CD4-positive, alpha-beta T cell (primary cell): Measurements from ENCODE around the gene NUB1. TPM values are rescaled to one million over a fixed set of nuclear protein-coding genes. Genes with fewer than 3 reads are reported as not detected.

ENCODE experiments used
- ATAC-seq: fragments of 200-7000 bp; cut with Tn5 transposase; one replicate; pipeline ENCODE4 v1.10.0; 2022; ENCODE audit warnings: mild to moderate bottlenecking; ENCODE audit not compliant: poor library complexity
- CTCF ChIA-PET: fragments of 350-600 bp; sonication (Branson Sonifier 250); formaldehyde crosslinking; loops from one replicate; lab custom pipeline; 2021; ENCODE audit warnings: antibody characterized with exemption, inconsistent platforms; lab: Charles Lee
- POLR2A ChIA-PET: fragments of 350-600 bp; sonication (Branson Sonifier 250); formaldehyde crosslinking; loops from one replicate; lab custom pipeline; 2021; ENCODE audit warnings: antibody characterized with exemption, inconsistent platforms; lab: Charles Lee
- DNase-seq, 14 experiments: peaks; one replicate each; pipeline ENCODE4 v3.0.0-alpha.2; 2013 to 2020; ENCODE audit warnings: mixed read lengths in 2 of 14
- H3K27ac ChIP-seq, 2 donors: one replicate each; pipeline versions ENCODE4 v1.5.1 to v1.7.0; 2013; ENCODE audit warnings: low read length in 2 of 2, low read depth in 1 of 2, mild to moderate bottlenecking in 1 of 2
- H3K27me3 ChIP-seq, 2 experiments: 1 replicate in 1 of 2; 2 replicates in 1 of 2; pipeline versions ENCODE4 v1.6.1 to v1.7.0; 2013; ENCODE audit warnings: low read length in 2 of 2, control low read depth in 1 of 2, mild to moderate bottlenecking in 1 of 2, moderate library complexity in 1 of 2; ENCODE audit not compliant: insufficient read depth in 2 of 2, control insufficient read depth in 1 of 2
- H3K36me3 ChIP-seq: one replicate; pipeline ENCODE4 v1.6.1; 2013; ENCODE audit warnings: low read length, control low read depth; ENCODE audit not compliant: insufficient read depth
- H3K4me1 ChIP-seq: one replicate; pipeline ENCODE4 v1.6.1; 2013; ENCODE audit warnings: low read length, control low read depth; ENCODE audit not compliant: insufficient read depth
- H3K4me3 ChIP-seq: one replicate; pipeline ENCODE4 v1.5.1; 2013; ENCODE audit warnings: mild to moderate bottlenecking, low read length, moderate library complexity
- H3K9me3 ChIP-seq, 2 experiments: 1 replicate in 1 of 2; 2 replicates in 1 of 2; pipeline versions ENCODE4 v1.6.1 to v1.7.0; 2013; ENCODE audit warnings: low read length in 2 of 2, mild to moderate bottlenecking in 2 of 2, control low read depth in 1 of 2, moderate library complexity in 1 of 2; ENCODE audit not compliant: control insufficient read depth in 1 of 2, insufficient read depth in 1 of 2
- H3K27ac Mint-ChIP-seq: one replicate; pipeline ENCODE4 v1.8.0; 2020; ENCODE audit warnings: mixed read lengths
- H3K27me3 Mint-ChIP-seq: one replicate; pipeline ENCODE4 v1.8.0; 2021; ENCODE audit warnings: mixed read lengths
- H3K36me3 Mint-ChIP-seq: one replicate; pipeline ENCODE4 v1.8.0; 2021; ENCODE audit warnings: low read depth, mixed read lengths
- H3K4me1 Mint-ChIP-seq: one replicate; pipeline ENCODE4 v1.8.0; 2021; ENCODE audit warnings: low read depth, mixed read lengths
- H3K4me3 Mint-ChIP-seq: one replicate; pipeline ENCODE4 v1.8.0; 2020; ENCODE audit warnings: mild to moderate bottlenecking, mixed read lengths
- H3K9me3 Mint-ChIP-seq: one replicate; pipeline ENCODE4 v1.8.0; 2020; ENCODE audit warnings: mixed read lengths
- intact Hi-C, 2 experiments: fragments of 100-400 bp; cut with DNase I in 1 of 2; cut with micrococcal nuclease in 1 of 2; formaldehyde crosslinking; loops; one replicate each; pipeline versions ENCODE4 v1.15.1 to v1.9.0; 2023 to 2025; cut with DNase I, micrococcal nuclease
- total RNA-seq, 174 experiments: library from RNA in 2 of 174; stranded (reverse) in 2 of 174; gene quantifications; one replicate each; pipeline ENCODE4 v1.2.3 and lab custom pipeline; 2021 to 2026
- TF ChIP-seq, protein P1 (sequence below): fragments of 200-600 bp; IDR thresholded peaks from one replicate; pipeline ENCODE4 v1.8.0; 2022; ENCODE audit warnings: antibody characterized with exemption, mild to moderate bottlenecking

NUB1 gene
- total RNA-seq, 2 experiments from 2014 or later: 86.0 to 90.4 TPM

- Histone ChIP-seq H3K4me3 (no peak overlapping the region), H3K27me3 (no peaks in the 10 kb centered on the region), H3K4me1 (peaks cover 9% of the 10 kb centered on the region), H3K9me3 (peaks cover 7 to 8% of the 10 kb centered on the region in 2 experiments), H3K36me3 (no peaks in the 10 kb centered on the region), H3K27ac (no peak overlapping the region)
- ATAC-seq: no peak
- Mint-ChIP-seq H3K9me3 (no peaks in the 10 kb centered on the region), H3K27ac (no peak overlapping the region), H3K4me3 (no peak overlapping the region), H3K36me3 (no peaks in the 10 kb centered on the region), H3K27me3 (no peaks in the 10 kb centered on the region), H3K4me1 (peaks cover 9% of the 10 kb centered on the region)
- CTCF ChIA-PET: no interaction called here
- POLR2A ChIA-PET: no interaction called here
- DNase-seq: no peak
- TF ChIP-seq, protein P1, sequence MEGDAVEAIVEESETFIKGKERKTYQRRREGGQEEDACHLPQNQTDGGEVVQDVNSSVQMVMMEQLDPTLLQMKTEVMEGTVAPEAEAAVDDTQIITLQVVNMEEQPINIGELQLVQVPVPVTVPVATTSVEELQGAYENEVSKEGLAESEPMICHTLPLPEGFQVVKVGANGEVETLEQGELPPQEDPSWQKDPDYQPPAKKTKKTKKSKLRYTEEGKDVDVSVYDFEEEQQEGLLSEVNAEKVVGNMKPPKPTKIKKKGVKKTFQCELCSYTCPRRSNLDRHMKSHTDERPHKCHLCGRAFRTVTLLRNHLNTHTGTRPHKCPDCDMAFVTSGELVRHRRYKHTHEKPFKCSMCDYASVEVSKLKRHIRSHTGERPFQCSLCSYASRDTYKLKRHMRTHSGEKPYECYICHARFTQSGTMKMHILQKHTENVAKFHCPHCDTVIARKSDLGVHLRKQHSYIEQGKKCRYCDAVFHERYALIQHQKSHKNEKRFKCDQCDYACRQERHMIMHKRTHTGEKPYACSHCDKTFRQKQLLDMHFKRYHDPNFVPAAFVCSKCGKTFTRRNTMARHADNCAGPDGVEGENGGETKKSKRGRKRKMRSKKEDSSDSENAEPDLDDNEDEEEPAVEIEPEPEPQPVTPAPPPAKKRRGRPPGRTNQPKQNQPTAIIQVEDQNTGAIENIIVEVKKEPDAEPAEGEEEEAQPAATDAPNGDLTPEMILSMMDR: no peak
- intact Hi-C loops: no loop called here
These were observed 28.5 kb upstream of the NUB1 start for GRCh38 chr7:151312831-151313809.

- intact Hi-C loops: no loop called here
- POLR2A ChIA-PET: interaction anchor here (1.9 to 2.3 kb wide), 2 partner anchors 38 to 135 kb away, joined by 7 to 16 read pairs; no protein-coding TSS in a partner anchor
- no peak overlapping the region for H3K27ac Mint-ChIP-seq
These were observed 27.8 kb upstream of the NUB1 start for GRCh38 chr7:151313857-151314256.

DNA sequence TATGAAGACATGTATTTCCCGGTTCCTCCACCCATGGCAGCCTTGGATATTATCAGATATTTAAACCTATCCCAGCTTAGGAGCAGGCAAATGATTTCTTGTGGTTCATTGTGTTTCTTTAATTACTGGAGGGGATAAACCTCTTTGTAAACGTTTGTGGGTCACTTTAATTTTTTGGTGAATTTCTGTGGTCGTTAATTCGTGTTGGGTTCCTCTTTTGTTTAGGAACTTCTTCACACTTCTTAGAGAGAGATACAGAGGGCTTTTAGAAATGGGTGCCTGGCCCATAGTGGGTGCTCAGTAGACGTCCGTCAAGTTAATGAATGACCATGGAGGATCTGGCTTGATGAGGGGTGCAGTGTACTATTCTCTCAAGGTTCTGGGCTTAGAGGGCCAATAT, 27.2 kb upstream of the NUB1 start:
- Histone ChIP-seq H3K36me3 (no peaks in the 10 kb centered on the region), H3K27me3 (no peaks in the 10 kb centered on the region), H3K4me1 (peaks cover 9% of the 10 kb centered on the region), H3K27ac (no peak overlapping the region), H3K9me3 (peaks cover 7 to 15% of the 10 kb centered on the region in 2 experiments), H3K4me3 (no peak overlapping the region)
- TF ChIP-seq, protein P1: no peak
- peaks cover 9% of the 10 kb centered on the region for H3K4me1 Mint-ChIP-seq
- intact Hi-C loops: no loop called here
- no peaks in the 10 kb centered on the region for H3K27me3 Mint-ChIP-seq
- DNase-seq: no peak
- ATAC-seq: no peak
- CTCF ChIA-PET: interaction anchor here (0.7 to 3.5 kb wide), 15 partner anchors 10 to 134 kb away, joined by 3 to 83 read pairs (median 6); partner anchors contain the start of genes ABCF2 and NUB1
- H3K27ac Mint-ChIP-seq: no peak overlapping the region
- no peaks in the 10 kb centered on the region for H3K36me3 Mint-ChIP-seq
- H3K4me3 Mint-ChIP-seq: no peak overlapping the region
- no peaks in the 10 kb centered on the region for H3K9me3 Mint-ChIP-seq
- POLR2A ChIA-PET: interaction anchor here (1.9 to 2.3 kb wide), 2 partner anchors 38 to 134 kb away, joined by 7 to 16 read pairs; no protein-coding TSS in a partner anchor

More at GRCh38 chr7:151313857-151314256, 27.8 kb upstream of the NUB1 start:
- no peak overlapping the region for H3K4me3 ChIP-seq
- no peaks in the 10 kb centered on the region for H3K27me3 Mint-ChIP-seq
- no peaks in the 10 kb centered on the region for H3K36me3 ChIP-seq
- CTCF ChIA-PET: interaction anchor here (1.2 to 2.9 kb wide), 3 partner anchors 15 to 135 kb away, joined by 3 to 37 read pairs (median 20); no protein-coding TSS in a partner anchor
- no peak overlapping the region for H3K4me3 Mint-ChIP-seq
- peaks cover 9% of the 10 kb centered on the region for H3K4me1 ChIP-seq
- peaks cover 7 to 9% of the 10 kb centered on the region in 2 experiments for H3K9me3 ChIP-seq
- TF ChIP-seq, protein P1: no peak
- ATAC-seq (no peak), DNase-seq (no peak)
- H3K36me3 Mint-ChIP-seq: no peaks in the 10 kb centered on the region
- H3K9me3 Mint-ChIP-seq: no peaks in the 10 kb centered on the region
- peaks cover 9% of the 10 kb centered on the region for H3K4me1 Mint-ChIP-seq
- no peak overlapping the region for H3K27ac ChIP-seq
- no peaks in the 10 kb centered on the region for H3K27me3 ChIP-seq
